HG02798 (cell line): ENCODE data around the gene DLL3.

ENCODE experiments used
- ATAC-seq: cut with Tn5 transposase; IDR thresholded peaks from one replicate; pipeline ENCODE4 v1.9.1; 2021; ENCODE audit warnings: mild to moderate bottlenecking; ENCODE audit not compliant: unreplicated experiment, poor library complexity

Gene DLL3

DNA sequence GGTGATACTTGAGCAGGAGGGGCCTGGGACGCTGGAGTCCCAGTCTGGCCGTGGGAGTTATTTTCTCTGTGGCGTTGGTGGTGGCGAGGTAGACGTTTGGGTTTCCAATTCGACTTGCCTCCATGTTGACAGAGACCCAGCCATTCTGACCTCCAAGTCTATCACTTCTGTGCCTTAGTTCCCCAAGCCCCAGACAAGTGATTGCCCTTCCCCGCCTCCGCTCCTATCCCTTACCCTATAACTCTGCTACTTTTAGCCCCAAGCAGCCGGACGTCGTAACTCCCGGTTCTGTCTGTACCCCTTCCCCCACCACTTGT, 17.6 kb upstream of the DLL3 start:
- no peak for ATAC-seq

DNA sequence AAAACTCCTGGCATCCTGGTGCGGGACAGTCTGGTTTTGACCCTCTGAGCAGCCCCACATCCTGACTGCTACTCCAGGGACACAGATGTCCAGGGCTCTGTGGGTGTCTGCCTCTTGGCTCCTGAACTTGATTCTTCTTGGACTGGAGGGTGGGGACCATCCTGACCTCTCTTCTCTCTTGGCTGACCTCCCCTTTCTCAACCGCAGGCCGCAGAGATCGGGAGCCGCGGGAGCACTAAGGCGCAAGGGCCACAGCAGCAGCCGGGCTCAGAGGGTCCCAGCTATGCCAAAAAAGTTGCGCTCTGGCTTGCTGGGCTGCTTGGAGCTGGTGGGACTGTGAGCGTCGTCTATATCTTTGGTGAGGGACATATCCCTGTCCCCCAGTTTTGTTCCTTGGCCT, 17.1 kb upstream of the DLL3 start:
- no peak for ATAC-seq

GRCh38 chr19:39483141-39483540, 15.6 kb upstream of the DLL3 start:
- no peak for ATAC-seq

DNA sequence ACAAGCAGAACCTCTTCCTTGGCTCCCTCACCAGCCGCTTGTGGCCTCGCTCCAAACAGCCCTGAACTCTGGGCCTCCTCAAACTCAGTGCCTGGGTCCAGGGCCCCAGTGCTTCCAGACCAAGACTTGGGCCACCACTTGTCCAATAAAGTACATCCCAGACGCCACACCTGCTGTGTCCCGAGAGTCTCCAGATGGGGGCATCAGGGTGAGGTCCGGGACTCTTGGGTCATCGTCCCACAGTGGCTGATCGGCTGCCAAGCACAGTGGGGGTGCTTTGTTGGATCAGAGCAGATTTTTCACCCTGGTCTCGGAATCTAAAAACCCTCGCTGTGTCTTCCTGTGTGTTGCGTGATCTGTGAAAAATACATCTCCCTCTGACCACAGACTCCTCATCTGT, 9.0 kb upstream of the DLL3 start:
- ATAC-seq: no peak

- no peak for ATAC-seq
These were observed 6.5 kb upstream of the DLL3 start for GRCh38 chr19:39492225-39492624.

- ATAC-seq: no peak
These were observed 6.0 kb upstream of the DLL3 start for GRCh38 chr19:39492788-39493187.

DNA sequence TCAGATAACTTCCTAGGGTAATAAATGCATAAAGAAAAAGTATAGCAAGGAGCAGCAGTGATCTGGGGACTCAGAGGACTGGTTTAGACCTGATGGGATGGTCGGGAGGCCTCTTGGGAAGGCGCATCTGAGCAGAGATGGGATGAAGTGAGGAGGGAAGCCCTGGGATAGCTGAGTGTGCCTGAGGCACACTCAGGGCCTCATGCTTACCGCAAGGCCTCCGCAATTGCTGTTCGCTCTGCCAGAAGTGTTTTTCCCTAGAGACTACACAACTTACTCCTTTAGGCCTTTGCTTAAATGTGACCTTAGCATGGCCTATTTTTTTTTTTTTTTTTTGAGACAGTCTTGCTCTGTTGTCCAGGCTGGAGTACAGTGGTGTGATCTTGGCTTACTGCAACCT, 4.1 kb upstream of the DLL3 start:
- no peak for ATAC-seq

DNA sequence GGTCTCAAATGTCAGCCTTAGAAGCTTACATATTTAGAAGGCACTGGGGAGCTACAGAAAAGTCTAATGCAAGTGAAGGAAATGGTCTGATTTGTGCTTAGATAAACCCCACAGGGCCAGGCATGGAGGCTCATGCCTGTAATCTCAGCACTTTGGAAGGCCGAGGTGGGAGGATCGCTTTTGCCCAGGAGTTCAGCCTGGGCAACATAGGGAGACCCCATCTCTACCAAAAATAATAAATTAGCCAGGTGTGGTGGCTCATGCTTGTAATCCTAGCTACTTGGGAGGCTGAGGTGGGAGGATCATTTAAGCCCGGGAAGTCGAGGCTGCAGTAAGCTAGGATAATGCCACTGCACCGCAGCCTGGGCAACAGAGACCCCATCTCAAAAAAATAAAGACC, 2.7 kb upstream of the DLL3 start:
- ATAC-seq: no peak

GRCh38 chr19:39497701-39497995, 1.1 kb upstream of the DLL3 start:
- no peak for ATAC-seq

DNA sequence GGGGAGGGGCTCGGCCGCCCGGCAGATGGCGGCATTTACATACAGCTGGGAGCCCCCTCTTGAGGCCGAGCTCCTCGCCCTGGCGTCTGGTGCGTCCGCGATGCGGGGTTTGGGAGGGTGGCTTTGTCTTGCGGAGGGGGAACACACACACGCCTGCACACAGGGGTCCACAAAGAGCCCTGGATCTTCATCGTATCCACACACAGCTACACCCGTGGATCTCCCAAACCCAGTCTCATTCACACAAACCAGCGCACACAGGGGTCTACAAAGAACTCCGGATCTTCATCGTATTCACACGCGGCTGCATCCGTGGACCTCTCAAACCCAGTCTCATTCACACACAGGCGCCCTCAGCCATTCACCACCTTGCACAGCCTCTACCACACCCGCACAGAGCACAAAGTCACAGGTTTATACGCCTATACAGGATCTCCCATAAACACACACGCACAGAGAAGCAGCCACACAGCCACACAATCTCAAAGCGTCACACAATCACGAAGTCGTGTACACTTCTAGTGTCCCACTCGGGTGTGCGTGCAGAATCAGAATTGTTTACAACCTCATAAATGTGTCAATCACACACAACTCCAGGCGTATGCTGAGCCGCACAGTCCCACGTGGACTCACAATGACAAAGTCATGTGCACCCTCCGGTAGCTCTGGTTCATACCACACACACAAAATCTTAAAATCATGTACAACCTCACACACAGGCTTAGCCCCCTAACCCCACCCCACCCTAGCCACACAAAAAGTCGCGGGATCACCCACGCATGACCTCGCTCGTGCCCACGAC, 550 bp upstream of the DLL3 start:
- ATAC-seq: no peak

GRCh38 chr19:39499932-39500331, 1.2 kb downstream of the DLL3 start:
- ATAC-seq: no peak

- no peak for ATAC-seq
These were observed 1.8 kb downstream of the DLL3 start for GRCh38 chr19:39500543-39500942.

DNA sequence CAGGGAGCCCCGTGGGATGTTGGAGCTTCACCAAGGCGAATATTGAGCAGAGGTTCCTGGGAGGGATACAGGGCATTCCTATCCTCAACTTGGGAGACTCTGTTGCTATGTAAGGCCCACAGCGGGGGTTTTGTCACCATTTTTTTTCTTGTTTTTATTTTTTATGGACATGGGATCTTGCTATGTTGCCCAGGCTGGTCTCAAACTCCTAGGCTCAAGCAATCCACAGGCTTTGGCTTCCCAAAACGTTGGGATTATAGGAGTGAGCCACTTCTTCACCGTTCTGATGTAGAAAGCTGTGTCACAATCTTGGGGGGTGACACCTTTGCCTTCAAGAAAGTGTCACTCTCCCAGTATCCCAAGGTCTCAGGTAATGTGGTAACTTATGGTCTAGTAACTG, 2.6 kb downstream of the DLL3 start:
- no peak for ATAC-seq

- peak; percentile 55 for ATAC-seq
These were observed 4.1 kb downstream of the DLL3 start for GRCh38 chr19:39502640-39503417.

DNA sequence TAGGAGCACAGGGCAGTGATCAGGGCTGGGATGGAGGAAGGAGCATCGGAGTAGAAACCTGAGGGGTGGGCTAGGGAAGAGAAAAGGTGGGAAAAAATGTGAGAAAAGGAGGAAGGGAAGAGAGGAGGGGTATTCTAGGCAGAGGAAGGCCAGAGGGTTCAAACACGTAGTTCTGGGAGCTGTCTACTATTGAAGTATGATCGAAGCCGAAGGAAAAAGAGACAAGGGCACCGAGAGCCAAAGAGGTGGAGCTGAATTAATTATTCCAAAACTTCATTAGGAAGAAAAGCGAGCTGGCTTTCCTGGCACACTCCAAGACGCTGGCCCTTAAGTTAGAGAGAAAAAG, 7.8 kb downstream of the DLL3 start:
- no peak for ATAC-seq

DNA sequence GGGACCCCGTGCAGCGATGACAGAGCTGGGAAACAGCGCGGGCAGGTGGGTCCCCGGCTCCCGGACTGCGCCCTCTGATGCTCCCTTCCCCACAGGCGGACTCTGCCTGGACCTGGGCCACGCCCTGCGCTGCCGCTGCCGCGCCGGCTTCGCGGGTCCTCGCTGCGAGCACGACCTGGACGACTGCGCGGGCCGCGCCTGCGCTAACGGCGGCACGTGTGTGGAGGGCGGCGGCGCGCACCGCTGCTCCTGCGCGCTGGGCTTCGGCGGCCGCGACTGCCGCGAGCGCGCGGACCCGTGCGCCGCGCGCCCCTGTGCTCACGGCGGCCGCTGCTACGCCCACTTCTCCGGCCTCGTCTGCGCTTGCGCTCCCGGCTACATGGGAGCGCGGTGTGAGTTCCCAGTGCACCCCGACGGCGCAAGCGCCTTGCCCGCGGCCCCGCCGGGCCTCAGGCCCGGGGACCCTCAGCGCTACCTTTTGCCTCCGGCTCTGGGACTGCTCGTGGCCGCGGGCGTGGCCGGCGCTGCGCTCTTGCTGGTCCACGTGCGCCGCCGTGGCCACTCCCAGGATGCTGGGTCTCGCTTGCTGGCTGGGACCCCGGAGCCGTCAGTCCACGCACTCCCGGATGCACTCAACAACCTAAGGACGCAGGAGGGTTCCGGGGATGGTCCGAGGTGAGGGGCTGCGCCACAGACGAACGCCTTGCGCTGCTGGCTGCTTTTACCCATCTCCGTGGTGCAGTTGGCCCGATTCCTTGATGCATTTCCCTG, 8.4 kb downstream of the DLL3 start:
- ATAC-seq: no peak

DNA sequence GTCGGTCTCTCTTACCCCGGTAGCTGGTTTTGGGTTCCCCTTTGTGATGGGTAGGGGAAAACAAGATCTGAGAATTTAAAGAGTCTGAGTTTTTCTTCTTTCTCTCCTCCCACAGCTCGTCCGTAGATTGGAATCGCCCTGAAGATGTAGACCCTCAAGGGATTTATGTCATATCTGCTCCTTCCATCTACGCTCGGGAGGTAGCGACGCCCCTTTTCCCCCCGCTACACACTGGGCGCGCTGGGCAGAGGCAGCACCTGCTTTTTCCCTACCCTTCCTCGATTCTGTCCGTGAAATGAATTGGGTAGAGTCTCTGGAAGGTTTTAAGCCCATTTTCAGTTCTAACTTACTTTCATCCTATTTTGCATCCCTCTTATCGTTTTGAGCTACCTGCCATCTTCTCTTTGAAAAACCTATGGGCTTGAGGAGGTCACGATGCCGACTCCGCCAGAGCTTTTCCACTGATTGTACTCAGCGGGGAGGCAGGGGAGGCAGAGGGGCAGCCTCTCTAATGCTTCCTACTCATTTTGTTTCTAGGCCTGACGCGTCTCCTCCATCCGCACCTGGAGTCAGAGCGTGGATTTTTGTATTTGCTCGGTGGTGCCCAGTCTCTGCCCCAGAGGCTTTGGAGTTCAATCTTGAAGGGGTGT, 9.1 kb downstream of the DLL3 start:
- ATAC-seq: no peak

GRCh38 chr19:39508629-39509028, 9.9 kb downstream of the DLL3 start:
- ATAC-seq: no peak

GRCh38 chr19:39509233-39509632, 10.5 kb downstream of the DLL3 start:
- no peak for ATAC-seq

DNA sequence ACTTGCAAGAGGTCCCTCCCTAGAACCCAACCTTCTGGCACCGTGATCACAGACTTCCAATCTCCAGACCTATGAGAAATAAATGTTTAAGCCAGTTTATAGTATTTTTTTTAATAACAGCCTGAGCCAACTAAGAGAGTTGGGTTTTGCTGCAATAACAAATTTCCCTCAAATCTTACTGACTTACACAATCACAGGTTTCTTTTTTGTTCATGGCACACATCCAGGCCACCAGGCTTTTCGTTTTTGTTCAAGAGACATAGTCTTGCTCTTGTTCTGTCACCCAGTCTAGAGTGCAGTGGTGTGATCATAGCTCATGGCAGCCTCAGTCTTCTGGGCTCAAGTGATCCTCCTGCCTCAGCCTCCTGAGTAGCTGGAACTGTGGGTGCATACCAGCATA, 14.2 kb downstream of the DLL3 start:
- ATAC-seq: no peak
